MCF 10A (cell line): ENCODE data around the gene PPP2R2C. TPM values are rescaled to one million over a fixed set of nuclear protein-coding genes. Genes with fewer than 3 reads are reported as not detected.

Source experiments
- BruUV-seq: library from RNA; stranded (reverse); fragments of 400-500 nt; replicated peaks from 2 replicates; lab custom pipeline; 2021; lab: Mats Ljungman, UMichigan
- CTCF ChIA-PET: fragments of 300-600 bp; sonication (Branson Sonifier 250); formaldehyde crosslinking; extraction: SDS; loops from one replicate; lab custom pipeline; 2021; ENCODE audit warnings: antibody characterized with exemption, inconsistent platforms; lab: Yijun Ruan, JAX
- POLR2A ChIA-PET: fragments of 300-600, 350-650 bp; sonication (Branson Sonifier 250); formaldehyde crosslinking; extraction: SDS; loops from one replicate; lab custom pipeline; 2020; ENCODE audit warnings: antibody characterized with exemption, inconsistent platforms; lab: Yijun Ruan, JAX
- DNase-seq: peaks from one replicate; pipeline ENCODE4 v3.0.0-alpha.2; 2018; ENCODE audit not compliant: unreplicated experiment
- H3K27ac Mint-ChIP-seq: one replicate; pipeline ENCODE4 v1.8.0; 2022; ENCODE audit warnings: mild to moderate bottlenecking, low read depth, mixed read lengths; ENCODE audit not compliant: unreplicated experiment
- H3K27me3 Mint-ChIP-seq: one replicate; pipeline ENCODE4 v1.8.0; 2022; ENCODE audit warnings: mixed read lengths; ENCODE audit not compliant: insufficient read depth, unreplicated experiment
- H3K36me3 Mint-ChIP-seq: one replicate; pipeline ENCODE4 v1.8.0; 2022; ENCODE audit warnings: mild to moderate bottlenecking, moderate library complexity, mixed read lengths; ENCODE audit not compliant: insufficient read depth, unreplicated experiment
- H3K4me1 Mint-ChIP-seq: one replicate; pipeline ENCODE4 v1.8.0; 2022; ENCODE audit warnings: mixed read lengths; ENCODE audit not compliant: insufficient read depth, unreplicated experiment
- H3K4me3 Mint-ChIP-seq: one replicate; pipeline ENCODE4 v1.8.0; 2022; ENCODE audit warnings: mild to moderate bottlenecking, moderate library complexity, mixed read lengths; ENCODE audit not compliant: unreplicated experiment
- H3K9me3 Mint-ChIP-seq: one replicate; pipeline ENCODE4 v1.8.0; 2022; ENCODE audit warnings: mixed read lengths; ENCODE audit not compliant: unreplicated experiment
- intact Hi-C: fragments of 100-400 bp; cut with micrococcal nuclease; formaldehyde crosslinking; loops from 2 replicates; pipeline ENCODE4 v1.14.1; 2022
- total RNA-seq: library from RNA; stranded (reverse); gene quantifications from 2 replicates; pipeline ENCODE4 v1.2.3, GENCODE V29; 2022
- TF ChIP-seq, protein P1 (sequence below): fragments of 200-600 bp; IDR thresholded peaks from one replicate; pipeline ENCODE4 v1.8.0; 2022; ENCODE audit warnings: antibody characterized with exemption, mild to moderate bottlenecking; ENCODE audit not compliant: unreplicated experiment

PPP2R2C gene
- total RNA-seq, 1 experiment from 2014 or later = 3.6 TPM

DNA sequence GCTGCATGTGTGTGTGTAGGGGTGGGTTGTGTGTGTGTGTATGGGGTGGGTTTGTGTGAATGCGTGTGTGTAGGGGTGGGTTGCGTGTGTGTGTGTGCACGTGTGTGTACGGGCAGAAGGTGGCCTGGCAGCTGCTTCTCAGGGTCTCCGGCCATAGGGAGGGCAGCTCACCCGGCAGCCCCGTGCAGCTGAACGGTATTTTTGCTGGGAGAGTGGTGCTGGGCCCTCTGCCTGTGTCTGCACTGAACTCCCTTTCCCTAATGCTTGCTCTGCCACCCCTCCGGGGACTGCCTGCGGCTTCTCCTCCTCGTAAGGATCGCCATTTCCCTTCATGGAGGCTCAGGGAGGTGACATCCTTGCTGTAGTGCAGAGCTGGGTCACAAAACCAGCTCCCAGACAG is 172.5 kb downstream of the PPP2R2C start:
- Mint-ChIP-seq H3K27me3 (no peaks in the 10 kb centered on the region), H3K27ac (no peak overlapping the region), H3K9me3 (peaks cover 7% of the 10 kb centered on the region), H3K4me3 (no peak overlapping the region), H3K4me1 (no peaks in the 10 kb centered on the region), H3K36me3 (peaks cover 11% of the 10 kb centered on the region)
- intact Hi-C loops = no loop called here
- ChIA-PET CTCF (no interaction called here), POLR2A (no interaction called here)
- TF ChIP-seq, protein P1, sequence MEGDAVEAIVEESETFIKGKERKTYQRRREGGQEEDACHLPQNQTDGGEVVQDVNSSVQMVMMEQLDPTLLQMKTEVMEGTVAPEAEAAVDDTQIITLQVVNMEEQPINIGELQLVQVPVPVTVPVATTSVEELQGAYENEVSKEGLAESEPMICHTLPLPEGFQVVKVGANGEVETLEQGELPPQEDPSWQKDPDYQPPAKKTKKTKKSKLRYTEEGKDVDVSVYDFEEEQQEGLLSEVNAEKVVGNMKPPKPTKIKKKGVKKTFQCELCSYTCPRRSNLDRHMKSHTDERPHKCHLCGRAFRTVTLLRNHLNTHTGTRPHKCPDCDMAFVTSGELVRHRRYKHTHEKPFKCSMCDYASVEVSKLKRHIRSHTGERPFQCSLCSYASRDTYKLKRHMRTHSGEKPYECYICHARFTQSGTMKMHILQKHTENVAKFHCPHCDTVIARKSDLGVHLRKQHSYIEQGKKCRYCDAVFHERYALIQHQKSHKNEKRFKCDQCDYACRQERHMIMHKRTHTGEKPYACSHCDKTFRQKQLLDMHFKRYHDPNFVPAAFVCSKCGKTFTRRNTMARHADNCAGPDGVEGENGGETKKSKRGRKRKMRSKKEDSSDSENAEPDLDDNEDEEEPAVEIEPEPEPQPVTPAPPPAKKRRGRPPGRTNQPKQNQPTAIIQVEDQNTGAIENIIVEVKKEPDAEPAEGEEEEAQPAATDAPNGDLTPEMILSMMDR = no peak
- BruUV-seq = no TSS peak
- DNase-seq = no peak

DNA sequence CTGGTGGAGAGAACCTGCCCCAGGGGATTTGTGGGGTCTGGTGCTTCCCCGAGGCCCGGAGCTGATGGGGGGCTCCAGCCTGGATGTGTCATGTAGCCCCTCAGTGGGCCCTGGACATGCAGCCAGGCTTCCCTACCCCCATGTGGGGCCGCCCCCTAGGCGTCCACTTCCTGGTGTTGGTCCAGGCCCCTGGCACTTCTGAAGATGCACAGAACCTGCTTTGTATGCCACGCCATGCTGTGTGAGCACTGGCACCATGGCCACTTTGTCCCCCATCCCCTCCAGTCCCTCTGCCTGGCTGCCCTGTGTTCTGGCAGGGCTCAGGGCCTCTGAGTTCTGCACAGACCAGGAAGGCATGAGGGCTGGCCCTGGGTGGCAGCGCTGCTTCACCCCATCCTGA is 173.6 kb downstream of the PPP2R2C start:
- peaks cover 17% of the 10 kb centered on the region for H3K36me3 Mint-ChIP-seq
- H3K27me3 Mint-ChIP-seq = no peaks in the 10 kb centered on the region
- ChIA-PET CTCF (interaction anchor here (0.7 kb wide), 1 partner anchor 29 kb away, joined by 3 read pairs; no protein-coding TSS in a partner anchor), POLR2A (interaction anchor here (1.1 kb wide), 1 partner anchor 32 kb away, joined by 4 read pairs; no protein-coding TSS in a partner anchor)
- H3K27ac Mint-ChIP-seq = no peak overlapping the region
- BruUV-seq = no TSS peak
- intact Hi-C loops = no loop called here
- H3K9me3 Mint-ChIP-seq = peaks cover 7% of the 10 kb centered on the region
- no peaks in the 10 kb centered on the region for H3K4me1 Mint-ChIP-seq
- no peak for DNase-seq
- TF ChIP-seq, protein P1 = no peak
- no peak overlapping the region for H3K4me3 Mint-ChIP-seq

DNA sequence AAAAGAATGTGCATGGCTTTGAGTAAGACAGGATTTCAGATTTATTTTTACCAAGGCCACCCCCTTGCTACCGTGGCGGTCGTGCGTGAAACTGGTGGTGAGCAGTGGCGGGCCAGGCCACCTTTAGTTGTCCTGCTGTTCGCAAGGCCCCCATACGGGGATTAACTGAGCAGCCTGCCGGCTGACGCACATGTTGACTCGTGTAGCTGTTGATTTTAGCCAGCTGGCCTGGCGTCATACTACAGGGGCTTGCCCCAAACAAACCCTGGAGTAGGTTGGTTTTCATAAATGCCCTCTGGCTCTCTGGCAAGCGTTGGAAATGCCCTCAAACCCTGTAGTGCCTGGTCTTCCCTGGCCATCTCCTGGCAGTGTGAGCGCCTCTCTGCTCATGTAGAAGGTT is 174.4 kb downstream of the PPP2R2C start:
- TF ChIP-seq, protein P1 = no peak
- Mint-ChIP-seq H3K27me3 (no peaks in the 10 kb centered on the region), H3K36me3 (peaks cover 23% of the 10 kb centered on the region), H3K4me1 (no peaks in the 10 kb centered on the region), H3K9me3 (peaks cover 7% of the 10 kb centered on the region), H3K4me3 (no peak overlapping the region), H3K27ac (no peak overlapping the region)
- no TSS peak for BruUV-seq
- DNase-seq = no peak
- ChIA-PET POLR2A (interaction anchor here (1.1 kb wide), 1 partner anchor 31 kb away, joined by 4 read pairs; no protein-coding TSS in a partner anchor), CTCF (interaction anchor here (1.3 kb wide), 1 partner anchor 49 kb away, joined by 7 read pairs; no protein-coding TSS in a partner anchor)
- intact Hi-C loops = no loop called here

DNA sequence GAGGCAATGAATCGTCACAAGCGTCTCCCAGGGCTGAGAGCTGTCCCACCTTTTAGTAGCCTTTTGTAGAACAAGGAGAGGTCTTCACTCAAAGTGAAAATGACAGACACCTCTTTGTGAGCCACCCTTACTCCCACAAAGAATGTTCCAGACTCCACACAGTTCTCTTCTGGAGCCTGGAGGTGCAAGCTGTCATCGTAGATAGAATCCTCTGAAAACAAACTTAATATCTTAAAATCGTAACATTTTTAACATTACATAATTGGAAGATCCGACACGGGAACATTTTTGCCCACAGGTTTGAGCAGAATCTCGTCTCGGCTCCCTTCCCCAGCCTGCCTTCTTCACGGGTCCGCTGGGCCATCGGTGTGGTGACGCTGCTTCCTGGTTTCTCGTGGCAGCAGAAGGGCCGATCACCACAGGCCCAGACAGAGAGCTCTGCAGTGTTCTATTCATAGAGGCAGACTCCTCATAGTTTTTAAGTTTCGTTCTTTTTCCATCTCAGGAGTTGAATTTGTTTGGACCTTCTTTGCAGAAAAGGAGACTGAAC is 175.1 kb downstream of the PPP2R2C start:
- CTCF ChIA-PET = interaction anchor here (0.6 to 1.3 kb wide), 2 partner anchors 48 to 494 kb away, joined by 3 to 7 read pairs; no protein-coding TSS in a partner anchor
- BruUV-seq = no TSS peak

More for the DNA sequence above, 175.1 kb downstream of the PPP2R2C start:
- Mint-ChIP-seq H3K27ac (no peak overlapping the region), H3K4me3 (no peak overlapping the region), H3K27me3 (no peaks in the 10 kb centered on the region), H3K9me3 (peaks cover 7% of the 10 kb centered on the region), H3K36me3 (peaks cover 21% of the 10 kb centered on the region), H3K4me1 (no peaks in the 10 kb centered on the region)
- DNase-seq = no peak
- POLR2A ChIA-PET = no interaction called here
- TF ChIP-seq, protein P1 = no peak
- intact Hi-C loops = no loop called here
